Breast epithelium (tissue), 3 donors: ENCODE measurements around the gene CACNA1H.

Source experiments
- POLR2A ChIP-seq: fragments of 450-650 bp; IDR thresholded peaks from one replicate; pipeline ENCODE4 v1.6.1; 2016; ENCODE audit warnings: antibody characterized with exemption, mild to moderate bottlenecking, moderate library complexity
- TF ChIP-seq, protein P1 (sequence below), 3 donors: fragments of 450-650 bp; IDR thresholded peaks; one replicate each; pipeline ENCODE4 v1.5.1; 2016 to 2017; ENCODE audit warnings: antibody characterized with exemption in 3 of 3, mild to moderate bottlenecking in 3 of 3, moderate library complexity in 3 of 3

DNA sequence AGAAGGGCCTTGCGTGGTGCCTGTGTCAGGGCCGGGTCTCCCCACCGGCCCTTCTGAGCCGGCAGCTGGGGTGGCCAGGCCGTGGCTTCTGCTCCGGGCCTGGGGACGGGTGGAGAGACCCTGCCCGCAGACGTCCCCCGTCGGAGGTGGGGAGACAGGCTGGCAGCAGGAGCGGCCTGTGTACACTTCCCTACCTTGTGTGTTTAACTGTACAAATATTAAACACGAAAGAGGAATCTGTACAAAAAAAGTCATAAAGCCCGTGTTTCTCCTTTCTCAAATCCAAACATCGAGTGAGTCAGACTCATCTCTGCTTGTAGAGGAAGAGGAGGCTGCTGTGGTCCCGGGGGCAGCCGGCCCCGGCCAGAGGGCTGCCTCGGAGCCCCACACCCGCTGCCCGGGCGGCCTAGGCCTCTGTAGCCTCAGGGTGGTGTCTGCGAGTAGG lies 2.0 kb downstream of the CACNA1H start:
- TF ChIP-seq, protein P1, sequence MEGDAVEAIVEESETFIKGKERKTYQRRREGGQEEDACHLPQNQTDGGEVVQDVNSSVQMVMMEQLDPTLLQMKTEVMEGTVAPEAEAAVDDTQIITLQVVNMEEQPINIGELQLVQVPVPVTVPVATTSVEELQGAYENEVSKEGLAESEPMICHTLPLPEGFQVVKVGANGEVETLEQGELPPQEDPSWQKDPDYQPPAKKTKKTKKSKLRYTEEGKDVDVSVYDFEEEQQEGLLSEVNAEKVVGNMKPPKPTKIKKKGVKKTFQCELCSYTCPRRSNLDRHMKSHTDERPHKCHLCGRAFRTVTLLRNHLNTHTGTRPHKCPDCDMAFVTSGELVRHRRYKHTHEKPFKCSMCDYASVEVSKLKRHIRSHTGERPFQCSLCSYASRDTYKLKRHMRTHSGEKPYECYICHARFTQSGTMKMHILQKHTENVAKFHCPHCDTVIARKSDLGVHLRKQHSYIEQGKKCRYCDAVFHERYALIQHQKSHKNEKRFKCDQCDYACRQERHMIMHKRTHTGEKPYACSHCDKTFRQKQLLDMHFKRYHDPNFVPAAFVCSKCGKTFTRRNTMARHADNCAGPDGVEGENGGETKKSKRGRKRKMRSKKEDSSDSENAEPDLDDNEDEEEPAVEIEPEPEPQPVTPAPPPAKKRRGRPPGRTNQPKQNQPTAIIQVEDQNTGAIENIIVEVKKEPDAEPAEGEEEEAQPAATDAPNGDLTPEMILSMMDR (IDR thresholded peaks at IDR 0.05): no peak
- TF ChIP-seq POLR2A: no peak
